NCI-H510A treated with DMSO at 0.1 percent for 48 hours (cell line): ENCODE results near the gene KATNB1.
"Not testable (repeated sequence)": the region's sequence is repeated elsewhere in the genome, so short reads cannot be mapped to it uniquely, and the experiment has no call there.

Source experiments
- DNase-seq: peaks from one replicate; lab custom pipeline; 2025; lab: John Stamatoyannopoulos, UW

The KATNB1 gene

GRCh38 chr16:57700781-57701551 is 34.6 kb upstream of the KATNB1 start:
- DNase-seq = no peak

- DNase-seq = no peak
Observed at GRCh38 chr16:57701759-57702371, 33.7 kb upstream of the KATNB1 start.

DNA sequence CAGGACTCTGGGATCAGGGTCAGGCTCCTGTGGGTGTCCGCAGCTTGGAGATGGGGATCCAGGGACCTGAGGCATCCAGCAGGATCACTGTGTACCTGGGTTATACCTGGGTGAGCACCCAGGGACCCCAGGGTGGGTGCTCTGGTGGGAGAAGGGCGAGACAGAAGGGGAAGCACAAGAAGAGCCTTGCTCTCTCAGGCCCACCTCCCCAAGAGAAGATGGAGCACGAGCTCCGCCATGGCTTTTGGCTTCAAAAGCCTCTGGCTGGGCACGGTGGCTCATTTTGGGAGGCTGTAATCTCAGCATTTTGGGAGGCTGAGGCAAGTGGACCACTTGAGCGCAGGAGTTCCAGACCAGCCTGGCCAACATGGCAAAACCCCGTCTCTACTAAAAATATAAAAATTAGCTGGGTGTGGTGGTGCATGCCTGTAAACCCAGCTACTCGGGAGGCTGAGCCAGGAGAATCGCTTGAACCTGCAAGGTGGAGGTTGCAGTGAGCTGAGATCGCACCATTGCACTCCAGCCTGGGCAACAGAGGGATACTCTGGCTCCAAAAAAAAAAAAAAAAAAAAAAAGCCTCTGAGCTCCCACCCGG is 32.1 kb upstream of the KATNB1 start:
- no peak for DNase-seq

DNA sequence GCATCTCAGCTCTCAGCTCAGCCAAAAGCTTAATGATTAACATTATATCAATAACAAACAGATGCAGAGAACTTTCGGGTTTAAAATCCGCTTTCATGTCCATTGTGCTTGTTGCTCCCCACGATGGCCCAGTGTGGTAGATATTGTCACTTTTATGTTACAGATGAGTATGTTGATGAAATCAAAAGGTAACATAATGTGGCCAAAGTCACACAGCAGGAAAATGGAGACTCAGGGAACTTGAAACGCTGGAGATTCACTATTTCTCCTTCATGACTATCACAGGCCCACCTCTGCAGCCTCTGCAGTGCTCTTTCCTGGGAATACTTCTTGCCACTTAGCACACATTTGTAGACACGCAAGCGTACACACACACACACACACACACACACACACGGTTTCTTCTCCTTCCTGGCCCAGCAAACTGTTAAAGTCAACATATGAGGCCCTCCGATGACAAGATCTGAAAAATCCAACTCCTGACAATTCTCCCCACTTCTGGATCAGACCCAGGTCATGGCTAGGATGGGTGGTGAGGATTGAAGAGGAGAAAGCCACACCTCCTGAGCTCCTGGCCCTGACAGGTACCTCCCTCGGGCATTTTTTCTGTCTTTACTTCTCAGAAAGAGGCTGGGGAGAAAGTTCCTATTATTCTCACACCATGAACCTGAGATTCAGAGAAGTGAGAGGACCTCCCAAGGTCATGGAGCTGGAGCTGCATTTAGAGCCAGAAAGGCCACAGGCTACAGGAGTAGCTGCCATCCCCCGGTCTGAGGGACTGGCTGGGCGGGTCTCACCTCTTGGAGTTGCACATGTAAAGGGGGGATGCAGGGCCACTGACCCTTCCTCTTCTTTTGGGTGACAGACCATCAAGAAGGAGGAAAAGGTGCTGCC is 31.3 kb upstream of the KATNB1 start:
- no peak for DNase-seq

- DNase-seq = no peak
Observed at GRCh38 chr16:57704905-57705852, 30.4 kb upstream of the KATNB1 start.

- DNase-seq = no peak
Observed at GRCh38 chr16:57706717-57707116, 28.9 kb upstream of the KATNB1 start.

DNA sequence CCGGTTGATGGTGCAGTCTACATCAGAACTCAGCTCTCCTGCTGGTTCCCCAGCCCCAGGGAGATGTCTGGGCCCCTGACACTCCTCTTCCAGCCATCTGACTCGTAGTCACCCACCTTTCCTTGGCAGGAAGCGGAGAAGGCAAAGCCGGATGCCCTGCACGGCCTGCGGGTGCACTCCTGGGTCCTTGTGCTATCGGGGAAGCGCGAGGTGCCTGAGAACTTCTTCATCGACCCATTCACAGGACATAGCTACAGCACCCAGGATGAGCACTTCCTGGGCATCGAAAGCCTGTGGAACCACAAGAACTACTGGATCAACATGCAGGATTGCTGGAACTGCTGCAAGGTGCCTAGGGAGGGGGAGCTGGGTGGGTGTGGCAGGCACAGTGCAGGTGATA is 28.2 kb upstream of the KATNB1 start:
- no peak for DNase-seq

DNA sequence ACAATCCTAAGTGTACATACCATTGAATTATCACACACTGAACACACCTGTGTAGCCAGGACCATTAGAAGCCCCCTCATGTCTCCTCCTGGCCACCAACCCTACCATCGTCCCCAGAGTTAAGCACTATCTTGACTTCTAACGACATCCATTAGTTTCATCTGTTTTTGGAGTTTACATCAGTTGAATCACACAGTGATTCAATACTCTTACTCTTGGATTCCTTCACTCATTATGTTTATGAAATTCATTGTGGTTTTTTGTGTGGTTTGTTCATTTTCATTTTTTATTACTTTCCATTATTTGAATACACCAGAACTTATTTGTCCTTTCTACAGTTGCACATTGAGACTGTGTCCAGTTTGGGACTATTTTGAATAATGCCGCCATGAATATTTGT is 27.4 kb upstream of the KATNB1 start:
- DNase-seq = no peak

DNA sequence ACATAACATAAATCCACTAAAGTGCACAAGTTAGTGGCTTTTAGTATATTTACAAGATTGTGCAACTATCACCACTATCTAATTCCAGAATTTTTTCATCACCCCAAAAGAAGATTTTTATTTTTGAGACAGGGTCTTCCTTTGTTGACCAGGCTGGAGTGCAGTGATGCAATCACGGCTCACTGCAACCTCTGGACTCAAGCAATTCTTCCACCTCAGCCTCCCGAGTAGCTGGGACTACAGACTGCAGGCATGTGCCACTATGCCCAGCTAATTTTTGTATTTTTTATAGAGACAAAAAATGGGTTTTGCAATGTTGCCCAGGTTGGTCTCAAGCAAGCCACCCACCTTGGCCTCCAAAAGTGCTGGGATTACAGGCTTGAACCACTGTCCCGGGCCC is 25.9 kb upstream of the KATNB1 start:
- no peak for DNase-seq

- DNase-seq = no peak
Observed at GRCh38 chr16:57711346-57711745, 24.2 kb upstream of the KATNB1 start.

DNA sequence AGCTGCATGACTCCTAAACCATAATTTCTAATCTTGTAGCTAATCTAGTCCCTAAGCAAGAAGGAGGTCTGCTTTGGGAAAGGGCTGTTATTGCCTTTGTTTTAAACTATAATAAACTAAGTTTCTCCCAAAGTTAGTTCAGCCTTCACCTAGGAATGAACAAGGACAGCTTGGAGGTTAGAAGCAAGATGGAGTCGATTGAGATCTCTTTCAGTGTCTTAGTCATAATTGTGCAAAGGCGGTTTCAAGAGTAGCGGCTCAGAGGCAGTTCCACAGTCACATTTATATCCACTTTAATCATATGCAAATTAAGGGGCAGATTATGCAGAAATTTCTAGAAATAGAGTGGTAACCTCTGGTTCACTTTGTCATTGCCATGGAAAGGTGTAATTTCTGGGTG is 23.6 kb upstream of the KATNB1 start:
- no peak for DNase-seq

GRCh38 chr16:57712569-57712968 is 23.0 kb upstream of the KATNB1 start:
- not testable (repeated sequence) for DNase-seq

GRCh38 chr16:57713596-57713995 is 22.0 kb upstream of the KATNB1 start:
- DNase-seq = no peak

- no peak for DNase-seq
Observed at GRCh38 chr16:57714047-57714446, 21.5 kb upstream of the KATNB1 start.

GRCh38 chr16:57720142-57720575 is 15.4 kb upstream of the KATNB1 start:
- DNase-seq = no peak

DNA sequence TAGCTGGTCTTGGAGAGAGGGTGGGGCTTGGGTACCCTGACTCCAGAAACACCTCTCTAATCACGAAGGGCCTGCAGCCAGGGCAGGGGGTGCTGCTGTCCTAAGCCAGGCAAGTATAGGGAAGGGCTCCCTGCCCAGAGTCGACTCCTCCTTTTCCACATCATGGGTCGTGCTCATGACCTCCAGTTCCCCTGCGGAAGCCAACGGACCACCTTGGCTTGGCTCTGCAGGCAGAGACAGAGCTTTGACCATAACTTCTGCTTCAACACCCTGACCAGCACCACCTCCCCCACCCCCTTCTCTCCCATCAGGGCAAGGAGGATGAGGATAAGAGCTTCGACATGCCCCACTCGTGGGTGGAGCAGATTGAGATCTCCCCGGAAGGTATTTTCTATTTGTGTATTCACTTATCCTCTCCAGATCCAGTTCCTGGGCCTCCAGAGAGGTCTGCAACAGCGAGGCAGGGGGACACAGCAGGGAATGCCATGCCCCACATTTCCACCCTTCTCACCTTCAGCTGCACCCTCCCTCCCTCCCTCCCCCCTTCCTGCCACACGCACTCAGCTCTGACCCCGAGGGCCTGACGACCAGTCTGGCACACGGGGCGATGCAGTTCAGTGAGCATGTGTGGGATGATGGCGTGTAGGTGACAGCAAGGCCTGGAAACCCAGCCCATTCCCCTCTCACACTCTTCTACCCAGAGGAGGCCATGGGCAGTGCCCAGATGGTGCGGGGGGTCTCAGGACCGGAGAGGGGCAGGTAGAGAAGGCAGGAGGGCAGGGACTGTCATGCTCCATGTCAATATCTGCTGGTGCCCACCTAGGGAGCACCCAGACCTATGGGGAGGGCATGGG is 14.0 kb upstream of the KATNB1 start:
- DNase-seq = no peak

DNA sequence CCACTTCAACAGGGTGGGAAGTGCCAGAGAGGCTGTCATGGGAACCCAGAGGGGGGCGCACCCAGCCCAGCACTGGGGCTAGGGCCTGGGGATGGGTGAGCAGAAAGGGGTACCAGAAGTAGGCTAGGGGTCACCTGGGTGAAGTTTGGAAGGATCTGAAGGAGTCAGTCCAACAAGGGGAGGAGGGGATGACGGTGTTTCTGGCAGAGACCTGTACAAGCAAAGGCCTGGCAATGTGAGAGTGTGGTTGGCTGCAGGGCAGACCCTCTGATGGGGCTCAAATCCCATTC is 13.4 kb upstream of the KATNB1 start:
- DNase-seq = no peak

DNA sequence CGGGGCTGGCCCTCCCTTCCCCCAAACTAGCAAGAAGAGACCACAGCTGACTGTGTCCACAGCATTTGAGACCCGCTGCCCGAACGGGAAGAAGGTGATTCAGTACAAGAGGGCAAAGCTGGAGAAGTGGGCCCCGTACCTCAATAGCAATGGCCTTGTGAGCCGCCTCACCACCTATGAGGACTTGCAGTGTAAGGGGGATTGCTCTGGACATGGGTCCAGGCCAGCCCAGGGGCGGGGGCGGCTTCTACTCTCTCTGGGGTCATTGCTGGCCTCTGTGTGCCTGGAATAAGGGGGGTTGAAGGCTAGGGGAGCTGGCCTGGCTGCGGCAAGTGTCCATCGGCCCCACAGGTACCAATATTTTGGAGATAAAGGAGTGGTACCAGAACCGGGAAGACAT is 12.9 kb upstream of the KATNB1 start:
- no peak for DNase-seq

DNA sequence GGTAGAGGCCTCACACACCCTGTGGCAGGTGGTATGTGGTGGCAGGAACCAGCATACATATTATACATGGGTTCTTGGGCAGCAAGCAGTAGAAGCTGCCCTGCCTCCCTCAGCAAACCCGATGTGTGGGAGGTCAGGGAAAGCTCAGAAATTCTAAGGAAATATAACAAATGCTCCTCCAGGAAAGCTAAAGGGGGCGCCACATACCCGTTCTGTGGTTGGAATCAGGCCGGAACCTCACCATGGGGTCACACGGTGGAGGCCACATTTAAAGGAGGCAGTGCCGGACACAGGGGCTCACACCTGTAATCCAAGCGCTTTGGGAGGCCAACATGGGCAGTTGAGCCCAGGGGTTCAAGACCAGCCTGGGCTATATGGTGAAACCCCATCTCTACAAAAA is 12.4 kb upstream of the KATNB1 start:
- no peak for DNase-seq

DNA sequence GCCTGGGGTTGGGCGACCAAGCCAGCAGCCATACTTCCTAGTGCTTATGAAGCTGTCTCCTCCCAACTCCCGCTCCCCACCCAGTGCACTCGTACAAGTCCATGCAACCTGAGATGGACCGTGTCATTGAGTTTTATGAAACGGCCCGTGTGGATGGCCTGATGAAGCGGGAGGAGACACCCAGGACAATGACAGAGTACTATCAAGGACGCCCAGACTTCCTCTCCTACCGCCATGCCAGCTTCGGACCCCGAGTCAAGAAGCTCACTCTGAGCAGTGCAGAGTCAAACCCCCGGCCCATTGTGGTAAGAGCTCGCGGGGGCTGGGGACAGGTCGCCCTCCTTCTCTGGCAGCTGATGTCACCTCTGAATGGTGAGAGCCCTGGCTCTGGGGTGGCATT is 11.0 kb upstream of the KATNB1 start:
- DNase-seq = no peak

DNA sequence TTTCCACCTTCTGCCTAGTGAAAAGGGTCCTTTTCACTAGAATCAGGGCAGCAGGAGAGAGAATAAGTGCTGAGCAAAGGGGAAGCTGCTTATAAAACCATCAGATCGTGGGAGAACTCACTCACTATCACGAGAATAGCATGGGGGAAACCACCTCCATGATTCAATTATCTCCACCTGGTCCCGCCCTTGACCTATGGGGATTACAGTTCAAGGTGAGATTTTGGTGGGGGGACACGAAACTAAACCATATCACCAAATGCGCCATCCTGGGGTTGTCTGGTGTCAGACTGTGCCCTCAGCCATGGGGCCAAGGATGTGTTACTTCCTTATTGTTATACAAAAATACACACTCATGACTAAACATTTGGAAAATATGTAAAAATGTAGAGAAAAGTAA is 10.4 kb upstream of the KATNB1 start:
- no peak for DNase-seq
